ENCODE measurements around the gene AMIGO1.

GRCh38 chr1:109476825-109477224 lies 32.7 kb downstream of the AMIGO1 start:
- no peak for TF ChIP-seq CTCF (IDR thresholded peaks at IDR 0.05; ENCODE audit: insufficient read depth, low read length)
- no peak for TF ChIP-seq REST (IDR thresholded peaks at IDR 0.05; ENCODE audit: insufficient replicate concordance, low read depth)
- no peak for TF ChIP-seq POLR2AphosphoS5 (IDR thresholded peaks at IDR 0.05; ENCODE audit: low read depth)
- TF ChIP-seq GABPA (IDR thresholded peaks at IDR 0.05; ENCODE audit: low read depth) = no peak

Measured in HL-60 (cell line).